Activated CD4-positive, alpha-beta T cell treated with anti-CD3 and anti-CD28 coated beads for 4 hours (primary cell): Measurements from ENCODE around the gene ABCA13.
"Not testable (repeated sequence)": the region's sequence is repeated elsewhere in the genome, so short reads cannot be mapped to it uniquely, and the experiment has no call there.

Experiments used
- DNase-seq, 2 donors: peaks; one replicate each; pipeline ENCODE4 v3.0.0-alpha.2; 2020

Gene ABCA13

DNA sequence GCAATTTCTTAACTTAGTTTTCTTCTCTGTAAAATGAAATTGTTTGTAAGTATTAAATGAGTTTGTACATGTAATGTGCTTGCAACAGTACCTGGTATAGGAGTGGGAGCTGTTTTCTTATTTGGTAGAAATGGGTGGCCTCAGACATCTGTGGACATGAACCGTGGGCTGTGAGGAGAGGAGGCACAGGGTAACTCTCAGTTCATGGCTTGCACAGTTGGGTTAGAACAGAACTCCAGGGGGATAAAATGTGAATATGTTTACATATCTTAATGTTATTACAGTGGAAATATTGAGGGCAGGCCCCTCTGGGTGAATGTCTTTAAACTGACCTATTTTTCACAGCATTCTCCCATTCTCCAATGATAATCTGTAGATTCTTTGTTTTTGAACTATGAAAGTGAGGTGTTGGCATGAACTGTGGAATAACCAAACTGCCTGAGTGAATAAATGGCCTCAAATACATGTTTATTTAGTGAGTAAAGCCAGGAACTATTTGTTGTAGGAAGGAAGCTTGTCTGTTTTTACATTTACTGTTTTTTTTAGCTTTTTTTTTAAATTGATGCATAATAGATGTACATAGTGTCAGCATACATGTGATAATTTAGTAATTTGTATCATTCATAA, 2.6 kb downstream of the ABCA13 start:
- no peak for DNase-seq

DNA sequence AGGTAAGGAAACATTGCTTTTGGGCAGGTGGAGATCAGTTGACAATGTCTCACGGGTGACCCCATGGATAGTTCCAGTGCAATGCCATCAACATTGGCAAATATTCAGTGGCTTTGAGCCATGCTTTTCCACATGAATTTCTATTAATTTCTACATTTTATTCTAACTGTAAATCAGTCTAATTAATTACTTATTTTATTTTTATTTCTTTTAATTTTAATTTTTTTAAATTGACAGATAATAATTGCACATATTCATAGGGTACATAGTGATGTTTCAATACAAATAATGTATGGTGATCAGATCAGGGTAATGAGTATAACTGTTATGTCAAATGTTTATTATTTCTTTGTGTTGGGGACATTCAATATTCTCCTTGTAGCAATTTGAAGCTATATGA, 3.8 kb downstream of the ABCA13 start:
- no peak for DNase-seq

DNA sequence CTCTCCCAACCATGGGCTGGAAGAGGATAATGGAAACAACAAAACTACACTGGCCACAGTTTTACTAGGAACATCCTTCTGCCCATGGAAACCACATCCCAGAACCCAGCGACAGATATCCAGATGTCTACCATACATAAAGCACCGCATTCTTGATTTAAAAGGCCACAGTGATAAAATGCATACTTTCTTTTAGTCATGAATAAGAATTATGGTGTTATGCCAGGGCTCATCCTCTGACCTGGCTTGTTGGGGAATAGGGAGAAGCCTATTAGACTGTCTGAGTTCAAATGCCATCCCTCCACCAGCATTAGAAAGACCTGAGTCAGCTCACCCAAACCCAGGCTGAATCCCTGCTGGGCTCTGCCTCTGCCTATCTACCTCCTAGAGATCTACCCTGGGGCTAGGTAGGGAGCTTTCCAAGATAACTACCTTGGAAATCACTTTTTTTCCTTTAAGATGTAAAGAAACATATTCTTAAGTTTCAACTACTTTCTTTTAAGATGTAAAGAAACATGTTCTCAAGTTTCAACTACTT, 5.2 kb downstream of the ABCA13 start:
- DNase-seq = no peak

DNA sequence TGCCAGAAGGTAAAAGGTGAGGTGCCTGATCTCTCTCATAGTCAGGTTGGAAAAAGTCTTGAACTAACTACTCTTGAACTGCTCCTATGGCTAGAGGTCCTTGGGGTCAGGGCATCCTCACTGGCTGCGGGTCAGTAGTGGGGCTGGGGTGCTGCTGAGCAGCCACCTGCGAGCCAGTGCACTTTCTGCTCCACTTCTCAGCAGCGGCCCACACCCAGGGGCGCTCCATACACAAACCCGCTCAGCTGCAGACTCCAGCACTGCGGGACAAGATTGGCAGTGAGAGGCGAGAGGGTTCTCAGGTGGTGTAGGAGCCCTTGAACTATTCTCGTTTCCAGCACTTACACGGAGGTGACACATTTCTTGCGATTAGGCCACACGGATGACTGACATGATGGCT, 6.0 kb downstream of the ABCA13 start:
- no peak for DNase-seq

DNA sequence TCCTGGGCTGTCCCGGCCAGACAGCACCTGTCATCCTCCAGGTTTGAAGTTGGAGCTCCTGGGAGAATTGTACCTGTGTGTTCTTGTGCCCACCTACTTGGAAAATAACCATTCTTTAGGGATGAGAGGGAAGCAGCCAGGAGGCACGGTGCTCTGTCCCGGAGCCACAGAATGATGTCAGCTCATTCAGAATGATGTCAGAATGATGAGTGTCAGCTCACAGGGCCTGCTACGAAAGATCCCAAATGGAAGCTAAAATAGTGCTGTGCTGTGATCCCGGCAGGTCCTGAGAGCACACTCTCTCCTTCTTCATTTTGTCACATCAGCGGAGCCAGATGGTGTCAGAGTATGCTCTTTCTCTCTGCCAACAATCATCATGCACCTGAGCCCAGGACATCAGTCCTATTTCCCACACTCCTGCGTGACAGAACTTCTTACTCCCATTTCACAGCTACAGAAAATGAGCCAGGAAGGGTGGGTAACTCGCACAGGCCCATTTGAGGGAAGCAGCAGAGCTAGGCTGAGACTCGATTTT, 8.3 kb downstream of the ABCA13 start:
- DNase-seq = no peak

DNA sequence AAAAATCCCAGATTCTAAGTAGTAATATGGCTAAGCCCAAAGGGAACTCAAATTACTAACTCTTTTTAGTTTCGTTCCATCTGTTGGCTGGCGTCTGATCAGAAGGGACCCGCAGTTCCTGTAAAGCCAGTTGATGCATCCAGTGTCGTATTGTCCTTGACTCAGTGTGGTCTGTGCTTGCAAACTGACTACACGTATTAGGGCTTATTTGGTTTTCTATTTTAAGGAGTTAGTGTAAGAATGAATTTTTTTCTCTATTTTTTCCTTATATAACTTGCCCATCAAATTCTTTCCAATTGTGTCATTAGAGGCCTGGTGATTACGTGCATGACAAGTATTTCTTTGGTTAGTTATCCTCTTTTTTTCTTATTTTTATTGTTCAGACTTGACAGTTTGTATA, 9.7 kb downstream of the ABCA13 start:
- DNase-seq = no peak

DNA sequence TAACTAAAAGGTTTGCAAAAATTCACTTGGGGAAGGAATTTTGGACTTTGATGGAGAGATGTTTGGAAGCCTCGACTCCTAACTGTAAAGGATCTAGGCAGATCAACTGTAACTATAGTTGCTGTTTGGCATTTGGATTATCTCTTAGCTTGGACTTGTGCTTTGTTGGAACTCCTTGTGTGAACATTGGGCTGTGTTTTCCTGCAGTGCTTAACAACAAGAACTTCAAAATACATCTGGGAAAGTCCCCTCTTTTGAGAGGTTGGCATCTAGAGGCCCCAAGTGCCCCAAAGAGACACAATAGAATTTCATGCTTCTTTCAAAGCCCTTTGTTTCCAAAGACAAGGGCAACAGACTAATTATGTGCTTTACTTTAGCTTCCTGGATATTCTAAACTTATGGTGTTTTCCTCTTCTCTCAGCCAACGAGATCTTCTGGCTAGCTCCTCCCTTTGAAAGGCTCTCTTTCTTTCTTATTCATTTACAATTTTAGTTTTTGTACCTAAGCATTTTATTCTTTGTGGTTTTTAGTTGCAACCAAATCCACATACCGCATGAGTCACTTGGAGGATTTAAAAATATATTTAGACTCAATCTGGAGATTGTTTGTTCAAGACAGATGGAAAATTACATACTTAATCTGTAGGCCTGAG, 11.6 kb downstream of the ABCA13 start:
- DNase-seq = no peak

DNA sequence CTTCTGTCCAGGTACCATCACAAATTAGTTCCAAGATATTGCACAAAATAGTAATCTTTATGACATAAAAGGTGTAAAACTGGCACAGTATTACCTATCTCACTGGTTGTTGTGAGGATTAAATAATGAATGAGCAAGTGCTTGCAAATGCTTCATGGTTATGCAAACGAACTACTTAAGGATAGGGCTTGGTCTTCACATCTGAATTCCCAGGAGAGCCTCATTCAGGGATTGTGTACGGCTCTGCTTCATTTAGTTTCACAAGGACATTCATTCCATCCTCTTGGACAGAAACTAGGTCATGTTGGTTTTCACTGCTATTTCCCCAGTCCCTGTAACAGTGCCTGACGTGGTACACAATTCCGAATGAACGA, 12.1 kb downstream of the ABCA13 start:
- no peak for DNase-seq

DNA sequence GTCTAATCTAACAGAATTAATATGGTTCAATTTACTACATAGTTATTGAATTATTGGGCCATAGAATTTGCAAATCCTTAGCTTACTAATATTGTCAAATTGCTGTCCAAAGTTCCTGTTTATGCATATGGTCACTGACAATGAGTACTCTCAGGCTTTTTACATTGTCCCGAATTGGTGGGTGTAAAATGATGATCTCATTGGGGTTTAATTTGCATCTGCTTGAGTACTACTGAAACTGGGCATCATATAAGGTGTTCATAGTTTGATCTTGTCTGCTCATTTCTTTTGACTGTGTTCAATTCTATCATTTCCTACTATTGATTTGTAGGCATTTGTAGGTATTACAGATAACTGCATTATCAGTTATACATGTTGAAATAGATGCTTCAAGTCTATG, 12.7 kb downstream of the ABCA13 start:
- no peak for DNase-seq

DNA sequence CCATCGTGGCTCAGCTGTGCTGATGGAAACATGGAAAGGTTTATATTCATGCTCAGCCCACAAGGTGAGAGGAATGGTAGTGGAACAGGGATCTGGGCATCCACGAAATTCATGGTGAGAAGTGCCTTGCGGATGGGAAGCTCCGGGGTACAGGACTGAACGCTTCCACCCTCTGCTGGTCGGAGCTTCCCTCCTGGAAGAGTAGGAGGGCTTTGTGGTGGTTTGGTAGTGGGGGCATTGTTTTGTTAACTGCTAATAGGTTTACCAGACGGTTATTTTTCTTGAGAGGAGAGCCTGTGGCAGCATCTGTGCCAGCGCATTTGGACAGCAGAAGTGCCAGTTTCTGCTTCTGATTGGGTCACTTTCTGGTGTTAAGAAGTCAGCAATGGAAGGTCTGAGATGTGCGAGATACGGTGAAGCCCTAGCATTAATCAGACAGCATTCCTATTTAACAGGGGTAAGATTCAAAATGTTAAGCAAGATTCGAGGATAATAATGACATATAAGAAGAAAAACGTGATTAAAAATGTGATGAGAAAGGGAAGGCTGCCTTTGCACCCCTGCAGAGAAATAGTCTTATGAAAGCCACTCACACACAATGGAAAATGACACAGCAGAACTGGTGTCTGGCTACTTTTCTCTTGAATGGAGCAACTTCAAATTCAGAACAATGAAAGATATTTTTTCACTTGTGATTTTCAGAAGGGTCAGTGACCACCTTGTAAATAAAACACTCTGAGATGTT, 17.7 kb downstream of the ABCA13 start:
- no peak for DNase-seq

DNA sequence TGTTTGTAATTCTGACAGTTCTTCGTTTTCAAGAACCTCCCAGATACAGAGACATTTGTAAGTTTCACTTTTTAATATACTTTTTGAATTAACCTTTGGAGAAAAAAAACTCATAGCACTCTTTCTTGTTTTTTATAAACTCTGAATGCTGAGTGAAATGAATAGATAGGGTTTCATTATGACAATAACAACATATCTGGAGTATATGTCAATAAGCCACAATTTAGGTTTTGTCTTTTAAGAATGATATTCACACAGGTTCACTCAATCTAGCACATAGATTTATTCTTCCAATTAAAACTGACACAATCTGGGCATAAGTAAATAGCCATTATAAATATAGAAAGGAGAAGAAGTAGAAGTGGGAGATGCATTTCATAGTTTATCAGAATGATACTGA, 21.7 kb downstream of the ABCA13 start:
- DNase-seq = no peak

DNA sequence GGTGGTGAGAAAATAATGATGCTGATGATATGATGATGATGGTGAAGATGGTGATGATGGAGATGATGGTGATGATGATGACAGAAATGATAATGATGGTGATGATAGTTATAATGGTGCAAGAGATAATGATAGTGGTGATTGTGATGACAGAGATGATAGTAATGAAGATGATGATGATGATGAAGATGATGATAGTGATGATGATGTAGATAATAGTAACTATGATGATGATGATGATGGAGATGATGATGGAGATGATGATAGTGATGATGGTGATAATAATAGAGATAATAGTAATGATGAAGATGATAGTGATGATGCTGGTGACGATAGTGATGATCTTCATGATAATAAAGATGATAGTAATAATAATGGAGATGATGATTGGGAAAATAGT, 22.2 kb downstream of the ABCA13 start:
- no peak for DNase-seq

DNA sequence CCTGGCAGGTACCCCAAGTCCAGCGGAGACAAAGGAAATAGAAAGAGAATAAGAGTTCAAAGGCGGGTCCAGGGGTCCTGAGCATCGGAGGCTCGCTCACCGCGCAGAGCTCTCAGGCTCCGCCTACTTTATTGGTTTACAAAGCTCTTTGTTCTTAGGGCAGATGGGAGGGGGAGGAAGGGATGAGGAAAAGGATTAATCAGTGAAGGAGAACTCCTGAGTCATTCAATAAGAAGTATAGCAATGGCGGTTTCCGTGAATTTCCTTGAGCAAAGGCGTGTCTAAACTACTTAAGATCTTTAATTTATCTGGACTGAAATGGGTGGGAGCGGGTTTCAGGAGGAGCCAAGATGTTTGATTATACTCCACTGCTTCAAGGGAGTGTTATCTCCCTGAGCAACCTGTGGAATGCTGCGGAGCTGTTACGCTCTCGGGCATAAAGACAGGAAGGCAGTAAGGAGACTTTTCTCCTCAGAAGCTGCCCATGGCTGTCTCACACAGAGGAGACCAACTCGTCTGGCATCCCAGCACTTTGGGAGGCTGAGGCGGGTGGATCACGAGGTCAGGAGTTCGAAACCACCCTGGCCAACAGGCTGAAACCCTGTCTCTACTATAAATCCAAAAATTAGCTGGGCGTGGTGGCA, 29.8 kb downstream of the ABCA13 start:
- not testable (repeated sequence) for DNase-seq

DNA sequence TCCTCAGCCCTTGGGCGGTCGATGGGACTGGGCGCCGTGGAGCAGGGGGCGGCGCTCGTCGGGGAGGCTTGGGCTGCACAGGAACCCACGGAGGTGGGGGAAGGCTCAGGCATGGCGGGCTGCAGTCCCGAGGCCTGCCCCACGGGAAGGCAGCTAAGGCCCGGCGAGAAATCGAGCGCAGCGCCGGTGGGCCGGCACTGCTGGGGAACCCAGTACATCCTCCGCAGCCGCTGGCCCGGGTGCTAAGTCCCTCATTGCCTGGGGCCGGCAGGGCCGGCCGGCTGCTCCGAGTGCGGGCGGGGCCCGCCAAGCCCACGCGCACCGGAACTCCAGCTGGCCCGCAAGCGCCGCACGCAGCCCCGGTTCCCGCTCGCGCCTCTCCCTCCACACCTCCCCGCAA, 31.7 kb downstream of the ABCA13 start:
- not testable (repeated sequence) for DNase-seq

DNA sequence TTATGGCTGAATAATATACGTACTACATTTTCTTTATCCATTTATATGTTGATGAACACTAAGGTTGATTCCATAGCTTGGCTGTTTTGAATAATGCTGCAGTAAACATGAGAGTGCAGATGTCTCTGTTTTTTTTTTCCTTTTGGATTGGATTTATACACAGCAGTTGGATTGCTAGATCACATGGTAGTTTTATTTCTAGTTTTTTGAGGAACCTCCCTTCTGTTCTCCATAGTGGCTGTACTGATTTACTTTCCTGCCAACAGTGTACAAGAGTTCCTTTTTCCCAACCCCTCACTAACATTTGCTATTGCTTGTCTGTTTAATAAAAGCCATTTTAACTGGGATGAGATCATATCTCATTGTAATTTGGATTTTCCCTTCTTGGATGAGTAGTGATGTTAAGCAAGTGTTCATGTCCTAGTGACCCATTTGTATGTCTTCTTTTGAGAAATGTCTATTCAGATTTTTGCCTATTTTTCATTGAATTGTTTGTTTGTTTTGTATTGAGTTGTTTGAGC, 36.0 kb downstream of the ABCA13 start:
- DNase-seq = no peak

DNA sequence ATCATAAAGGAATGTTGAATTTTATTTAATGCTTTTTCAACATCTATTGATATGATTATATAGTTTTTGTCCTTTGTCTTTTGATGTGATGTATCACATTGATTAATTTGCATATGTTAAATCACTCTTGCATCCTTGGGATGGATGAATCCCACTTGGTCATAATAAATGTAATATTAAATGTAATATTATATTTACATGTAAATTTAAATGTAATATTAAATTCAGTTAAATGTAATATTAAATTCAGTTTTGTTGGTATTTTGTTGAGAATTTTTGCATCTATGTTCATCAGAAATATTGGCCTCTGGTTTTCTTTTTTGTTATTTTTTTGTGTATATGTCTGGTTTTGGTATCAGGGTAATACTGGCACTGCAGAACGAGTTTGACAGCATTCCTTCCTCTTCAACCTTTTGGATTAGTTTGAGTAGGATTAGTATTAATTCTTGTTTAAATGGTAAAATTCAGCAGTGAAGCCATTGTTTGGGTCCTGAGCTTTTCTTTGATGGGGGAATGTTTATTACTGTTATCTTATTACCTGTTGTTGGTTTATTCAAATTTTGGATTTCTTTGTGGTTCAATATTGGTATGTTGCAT, 37.8 kb downstream of the ABCA13 start:
- DNase-seq = no peak

DNA sequence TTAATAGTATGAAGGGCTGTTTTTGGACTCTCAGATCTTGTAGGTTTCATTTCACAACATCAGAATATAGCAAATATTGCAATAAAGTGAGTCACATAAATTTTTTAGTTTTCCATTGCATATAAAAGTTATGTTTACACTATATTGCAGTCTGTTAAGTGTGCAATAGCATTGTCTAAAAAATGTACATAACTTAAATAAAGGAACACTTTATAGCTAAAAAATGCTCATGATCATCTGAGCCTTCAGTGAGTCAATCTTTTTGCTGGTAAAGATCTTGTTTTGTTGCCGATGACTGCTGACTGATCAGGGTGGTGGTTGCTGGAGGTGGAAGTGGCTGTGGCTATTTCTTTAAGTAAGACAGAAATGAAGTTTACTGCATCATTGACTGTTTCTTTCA, 42.0 kb downstream of the ABCA13 start:
- no peak for DNase-seq

DNA sequence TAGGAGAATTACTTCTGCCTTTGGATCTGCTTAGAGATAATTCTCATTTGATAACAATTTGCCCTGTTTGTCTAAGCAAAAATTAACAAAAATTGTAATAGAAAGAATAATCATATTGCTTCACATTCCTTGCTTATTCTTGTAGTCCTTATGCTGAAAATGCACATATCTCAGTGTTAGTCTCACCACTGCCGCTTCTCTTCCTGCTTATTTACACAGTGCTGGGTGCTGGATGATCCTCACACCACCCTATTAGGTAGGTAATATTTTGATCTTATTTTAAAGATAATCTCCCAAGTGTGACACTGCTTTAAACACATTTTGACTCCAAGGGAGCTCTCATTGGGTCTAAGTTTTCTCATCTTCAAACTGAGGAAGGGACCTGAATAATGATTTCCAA, 46.0 kb downstream of the ABCA13 start:
- DNase-seq = no peak

DNA sequence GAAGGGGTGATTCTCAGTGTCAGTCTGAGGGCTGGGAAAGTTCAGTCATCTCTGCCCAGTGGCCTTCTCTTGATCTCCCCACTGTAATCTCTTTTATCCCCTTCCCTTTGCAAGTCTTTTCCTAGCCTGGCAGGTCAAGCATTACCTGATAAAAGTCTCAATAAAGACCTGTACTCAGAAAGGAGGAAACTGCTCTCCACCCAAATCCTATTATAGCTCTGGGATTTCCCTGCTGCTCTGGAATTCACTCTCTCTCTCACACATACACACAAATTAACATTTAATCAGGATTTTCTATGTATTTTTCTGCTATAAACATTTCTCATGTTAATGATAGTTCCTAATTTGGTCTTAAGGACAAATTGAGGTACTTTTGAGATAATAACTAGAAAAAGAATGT, 46.5 kb downstream of the ABCA13 start:
- no peak for DNase-seq

DNA sequence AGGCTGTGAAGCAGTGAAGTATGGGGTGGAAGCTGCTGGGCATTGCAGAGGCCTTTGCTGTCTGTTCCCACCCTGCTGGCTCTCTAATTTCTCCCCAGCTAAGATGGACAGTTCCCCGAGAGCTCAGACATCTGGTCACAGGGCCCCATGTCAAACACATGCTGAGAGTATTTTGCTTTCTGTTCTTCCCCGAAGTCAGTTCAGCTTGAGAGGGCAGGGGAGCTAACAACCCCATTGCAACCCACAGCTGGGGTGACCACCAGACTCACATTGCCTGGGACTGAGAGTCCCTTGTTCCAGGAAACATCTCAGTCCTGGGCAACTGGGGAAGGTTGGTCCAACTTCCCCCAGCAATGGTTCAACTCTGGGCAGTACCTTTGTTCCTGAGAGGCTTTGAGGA, 52.8 kb downstream of the ABCA13 start:
- no peak for DNase-seq

DNA sequence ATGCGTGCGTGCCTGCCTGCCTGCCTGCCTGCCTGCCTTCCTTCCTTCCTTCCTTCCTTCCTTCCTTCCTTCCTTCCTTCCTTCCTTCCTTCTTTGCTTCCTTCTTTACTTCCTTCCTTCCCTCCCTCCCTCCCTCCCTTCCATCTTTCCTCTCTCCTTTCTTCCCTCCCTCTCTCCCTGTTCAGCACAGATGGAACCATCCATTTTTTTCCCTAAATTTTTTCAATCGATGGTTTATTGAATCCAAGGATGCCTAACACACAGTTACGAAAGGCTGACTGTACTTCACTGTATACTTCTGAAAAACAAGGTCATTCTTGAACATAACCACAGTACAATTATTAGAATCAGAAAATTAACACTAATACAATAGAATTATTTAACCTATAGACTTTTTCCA, 53.8 kb downstream of the ABCA13 start:
- no peak for DNase-seq

DNA sequence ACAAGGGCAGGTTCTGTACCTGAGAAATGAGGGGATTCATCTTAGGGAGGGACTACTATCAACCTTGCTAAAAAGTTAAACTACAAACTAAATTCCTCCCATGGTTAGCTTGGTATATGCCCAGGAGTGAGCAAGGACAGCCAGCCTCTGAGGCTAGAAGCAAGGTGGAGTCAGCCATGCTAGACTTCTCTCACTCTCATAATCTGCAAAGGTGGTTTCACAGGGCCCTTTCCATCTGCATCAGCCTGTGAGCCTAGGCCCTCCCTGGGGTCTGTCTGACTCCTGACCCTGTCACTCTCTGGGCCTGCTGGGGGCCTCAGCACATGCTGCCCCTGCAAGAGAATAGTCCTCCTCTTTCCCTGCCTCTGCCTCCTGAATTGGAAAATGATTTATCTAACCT, 66.1 kb downstream of the ABCA13 start:
- no peak for DNase-seq

DNA sequence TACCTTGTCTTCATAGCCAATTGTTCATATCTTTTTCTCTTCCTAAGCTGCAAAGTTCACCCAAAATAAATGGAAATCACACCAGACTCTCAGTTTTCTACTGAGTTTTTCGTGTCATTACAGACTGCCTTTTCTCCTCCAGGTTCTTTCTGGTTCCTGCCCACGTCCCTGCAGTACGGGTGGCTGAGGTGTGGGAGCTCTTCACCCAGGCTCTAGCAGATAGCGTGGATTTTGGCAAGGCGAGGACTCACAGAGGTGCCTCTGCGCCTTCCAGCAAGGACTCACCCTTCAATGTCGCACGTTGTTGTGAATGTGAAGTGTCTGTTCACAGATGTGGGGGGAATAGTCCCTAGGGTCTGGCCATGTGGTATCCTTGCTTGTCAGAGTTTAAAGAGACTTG, 71.6 kb downstream of the ABCA13 start:
- DNase-seq = no peak
